NB4 (cell line): Measurements from ENCODE around the gene CALM3.

Source experiments
- DNase-seq: peaks from one replicate; pipeline ENCODE4 v3.0.0; 2010; ENCODE audit warnings: low read depth
- H3K4me3 ChIP-seq: one replicate; pipeline ENCODE4 v1.5.1; 2011; ENCODE audit warnings: mild to moderate bottlenecking, low read depth, low read length, moderate library complexity
- CTCF ChIP-seq: IDR thresholded peaks from one replicate; pipeline ENCODE4 v1.5.1; 2012; ENCODE audit warnings: low read depth, low read length
- MAX ChIP-seq: IDR thresholded peaks from 2 replicates; pipeline ENCODE4 v1.6.1; 2011; ENCODE audit warnings: low read depth, low read length
- MYC ChIP-seq: IDR thresholded peaks from 2 replicates; pipeline ENCODE4 v1.6.1; 2011; ENCODE audit warnings: low read depth, low read length
- POLR2A ChIP-seq: IDR thresholded peaks from 2 replicates; pipeline ENCODE4 v1.6.1; 2011; ENCODE audit warnings: mild to moderate bottlenecking; ENCODE audit not compliant: insufficient read length; ENCODE audit errors: extremely low read depth

The CALM3 gene

GRCh38 chr19:46610851-46611770 is 10.0 kb downstream of the CALM3 start:
- no peak overlapping the region for H3K4me3 ChIP-seq
- peak; percentile 89 for DNase-seq
- no peak for TF ChIP-seq POLR2A
- no peak for TF ChIP-seq MYC
- TF ChIP-seq CTCF, result no peak
- TF ChIP-seq MAX, result no peak

DNA sequence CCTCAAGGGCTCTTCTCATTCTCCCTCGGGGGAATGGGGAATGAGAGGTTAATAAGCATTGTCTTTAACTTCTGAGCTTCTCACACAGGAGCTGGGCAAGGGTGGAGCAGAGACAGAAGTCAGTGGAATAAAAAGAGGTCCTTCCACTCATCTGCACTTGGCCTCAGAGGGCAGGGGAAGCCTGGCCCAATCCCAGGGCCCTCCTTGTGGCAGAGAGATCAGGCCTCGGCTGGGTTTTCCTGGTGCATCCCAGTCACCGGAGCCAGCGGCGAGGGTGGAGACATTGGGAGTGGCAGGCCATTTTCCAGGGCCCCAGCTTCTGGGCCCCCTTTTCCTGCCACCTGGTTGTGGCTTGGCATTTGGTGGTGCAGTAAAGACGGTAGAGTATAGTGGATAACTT is 10.6 kb downstream of the CALM3 start:
- H3K4me3 ChIP-seq, result no peak overlapping the region
- DNase-seq, result no peak
- TF ChIP-seq MAX (no peak), MYC (no peak), POLR2A (no peak), CTCF (no peak)

GRCh38 chr19:46613525-46613924 is 12.4 kb downstream of the CALM3 start:
- no peak for TF ChIP-seq MAX
- no peak for TF ChIP-seq CTCF
- TF ChIP-seq MYC, result no peak
- TF ChIP-seq POLR2A, result no peak
- DNase-seq, result no peak
- no peak overlapping the region for H3K4me3 ChIP-seq

GRCh38 chr19:46614114-46614722 is 13.1 kb downstream of the CALM3 start:
- H3K4me3 ChIP-seq, result no peak overlapping the region
- peak; percentile 92 for DNase-seq
- TF ChIP-seq MYC (no peak), CTCF (peak; percentile 100)

- H3K4me3 ChIP-seq, result no peak overlapping the region
- no peak for TF ChIP-seq CTCF
- TF ChIP-seq MAX, result no peak
- no peak for TF ChIP-seq MYC
- TF ChIP-seq POLR2A, result no peak
- no peak for DNase-seq
These were observed 14.8 kb downstream of the CALM3 start for GRCh38 chr19:46615966-46616365.
